GM18499 (cell line): Measurements from ENCODE around the gene KRTCAP2.
"Not testable (repeated sequence)": the region's sequence is repeated elsewhere in the genome, so short reads cannot be mapped to it uniquely, and the experiment has no call there.

ENCODE experiments used
- ATAC-seq: cut with Tn5 transposase; IDR thresholded peaks from one replicate; pipeline ENCODE4 v1.9.1; 2021; ENCODE audit warnings: moderate number of reproducible peaks; ENCODE audit not compliant: insufficient read depth, unreplicated experiment

The KRTCAP2 gene

DNA sequence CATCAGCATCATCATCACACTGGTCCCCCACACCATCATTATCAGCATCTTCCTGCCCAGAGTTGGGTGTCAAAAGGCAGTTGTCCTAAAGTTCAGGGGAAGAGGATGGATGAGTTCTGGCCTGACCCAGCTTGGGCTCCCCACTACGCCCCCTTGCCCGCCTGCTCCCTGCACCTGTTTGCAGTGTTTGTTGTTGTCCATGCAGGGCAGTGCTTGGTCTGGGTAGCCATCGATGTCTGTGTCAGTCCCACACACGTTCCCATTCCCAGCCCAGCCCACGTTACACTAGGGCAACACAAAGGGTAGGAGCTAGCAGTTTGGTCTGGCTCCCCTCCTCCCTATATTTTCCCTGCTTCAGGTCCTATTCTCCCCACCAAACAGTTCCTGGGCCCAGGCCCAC is 27.8 kb upstream of the KRTCAP2 start:
- no peak for ATAC-seq

DNA sequence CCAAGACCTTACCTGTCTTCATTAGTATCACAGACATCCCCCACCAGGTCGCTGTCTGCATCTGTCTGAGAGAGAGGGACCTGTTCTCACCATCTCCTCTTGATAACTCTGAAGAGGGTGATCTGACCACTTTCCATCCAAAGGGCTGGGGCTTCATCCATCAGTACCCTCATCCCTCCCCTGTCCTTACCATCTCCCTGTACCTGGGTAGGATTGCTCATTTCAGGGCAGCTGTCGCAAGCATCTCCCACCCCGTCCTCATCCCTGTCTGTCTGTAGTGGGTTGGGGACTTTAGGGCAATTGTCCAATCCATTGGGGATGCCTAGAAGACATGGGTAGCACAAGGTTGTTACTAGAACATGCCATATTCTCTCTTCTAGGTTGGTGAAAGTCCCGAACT is 26.7 kb upstream of the KRTCAP2 start:
- ATAC-seq: no peak

DNA sequence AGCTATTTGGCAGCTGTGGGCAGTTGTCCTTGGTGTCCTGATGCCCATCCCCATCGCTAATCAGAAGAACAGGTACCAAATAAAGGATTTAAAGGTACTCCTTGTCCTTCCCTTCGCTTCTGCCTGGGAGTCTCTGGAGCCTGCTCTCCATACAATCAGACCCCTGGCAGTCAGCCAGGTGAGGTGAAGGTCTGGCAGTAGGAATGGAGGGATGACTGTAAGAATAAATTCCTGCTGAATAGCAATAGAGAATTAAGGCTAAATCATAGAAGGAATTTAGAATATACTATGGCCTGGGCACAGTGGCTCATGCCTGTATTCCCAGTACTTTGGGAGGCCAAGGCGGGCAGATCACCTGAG is 25.4 kb upstream of the KRTCAP2 start:
- no peak for ATAC-seq

DNA sequence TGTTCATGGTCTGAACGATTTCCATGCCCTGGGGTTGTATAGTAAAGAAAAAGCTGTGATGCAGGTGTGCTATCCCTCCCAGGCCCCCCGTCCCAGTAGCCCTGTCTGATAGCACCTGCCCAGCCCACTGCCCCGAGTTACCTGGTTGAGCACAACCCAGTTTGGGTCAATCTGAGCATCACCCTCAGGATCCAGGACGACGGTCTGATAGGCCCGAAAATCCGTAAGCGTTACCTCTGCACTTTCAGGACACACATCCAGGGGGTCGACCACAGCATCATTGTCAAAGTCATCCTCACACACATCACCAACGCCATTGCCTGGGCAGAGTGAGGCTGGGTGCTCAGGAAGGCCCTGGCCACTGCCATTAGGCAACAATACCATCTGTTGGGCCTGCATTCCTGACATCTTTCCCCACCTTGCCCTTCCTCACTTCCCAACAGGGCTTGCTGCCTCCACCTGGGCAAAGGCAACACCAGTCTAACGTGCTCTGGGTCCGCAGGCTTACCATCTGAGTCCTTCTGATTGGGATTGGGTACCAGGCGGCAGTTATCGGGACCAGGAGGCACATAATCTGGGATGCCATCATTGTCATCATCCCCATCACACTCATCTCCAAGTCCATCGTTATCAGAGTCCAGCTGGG is 24.9 kb upstream of the KRTCAP2 start:
- no peak for ATAC-seq

DNA sequence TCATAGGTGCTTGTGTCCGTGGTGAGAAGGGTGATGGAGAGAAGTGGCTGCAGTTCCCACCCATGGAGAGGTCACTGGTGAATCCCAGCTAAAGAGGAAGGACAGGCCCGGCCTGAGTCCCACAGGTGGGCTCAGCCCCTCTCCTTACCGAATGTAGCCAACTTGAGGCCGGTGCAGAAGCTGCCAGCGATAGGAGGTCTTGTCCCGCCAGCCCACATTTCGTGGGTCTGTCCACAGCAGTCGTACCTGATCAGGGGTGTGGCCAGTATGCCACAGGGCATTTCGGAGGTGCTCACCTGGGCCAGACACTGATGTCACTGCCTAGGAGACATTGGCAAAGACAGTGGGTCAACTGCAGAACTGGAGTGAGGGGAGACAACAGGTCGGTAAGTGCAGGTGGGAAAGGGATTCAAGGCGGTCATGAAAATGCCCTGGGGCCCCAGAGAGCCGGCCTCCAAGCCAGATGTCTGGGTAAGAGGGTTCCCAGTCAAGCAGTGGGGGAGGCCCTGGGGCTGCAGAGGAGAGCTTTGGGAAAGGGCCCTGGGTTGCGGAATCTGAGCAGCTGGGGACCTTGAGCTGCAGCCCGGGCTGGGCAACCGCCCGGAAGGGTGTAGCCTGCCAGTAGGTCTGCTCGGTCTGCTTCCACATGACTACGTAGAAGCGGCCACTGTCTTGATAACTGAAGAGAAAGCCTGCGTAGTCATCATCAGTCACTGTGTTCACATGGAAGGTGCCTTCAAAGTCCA is 24.0 kb upstream of the KRTCAP2 start:
- no peak for ATAC-seq

DNA sequence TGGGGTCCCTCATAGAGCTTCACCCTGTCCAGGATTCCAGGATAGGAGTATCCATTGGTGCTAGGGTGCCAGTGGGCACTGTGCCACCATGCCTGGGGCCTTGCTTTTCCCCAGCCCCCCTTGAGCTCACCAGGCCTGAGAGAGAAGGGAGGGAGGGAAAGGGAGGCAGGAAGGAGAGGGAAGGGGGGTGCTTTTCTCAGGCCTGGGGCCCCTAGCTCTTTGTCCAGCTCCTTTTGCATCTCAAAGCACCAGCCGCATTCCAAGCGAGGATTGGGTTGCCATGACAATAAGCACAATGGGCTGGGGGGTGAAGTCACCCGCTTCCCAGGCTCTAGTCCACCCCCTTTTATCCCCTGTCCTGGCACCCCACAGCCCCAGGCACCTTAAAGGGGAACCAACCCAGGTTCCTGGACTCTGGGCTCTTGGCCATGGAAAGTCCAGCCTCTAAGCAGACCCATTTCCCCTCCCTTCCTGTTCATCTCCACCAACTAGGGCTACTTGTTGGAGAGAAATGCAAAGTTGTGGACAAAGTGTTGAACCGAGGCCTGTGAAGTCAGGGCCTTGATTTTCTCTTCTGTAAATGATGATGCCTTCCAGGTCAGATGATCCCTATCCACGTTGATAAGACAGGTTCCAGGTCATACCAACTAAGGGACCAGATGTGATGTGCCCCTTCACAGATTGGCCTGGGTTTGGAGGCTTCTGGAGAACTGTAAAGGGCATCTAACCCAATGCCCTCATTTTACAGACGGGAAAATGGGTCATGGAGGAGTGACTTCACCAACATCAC is 23.2 kb upstream of the KRTCAP2 start:
- ATAC-seq: no peak

DNA sequence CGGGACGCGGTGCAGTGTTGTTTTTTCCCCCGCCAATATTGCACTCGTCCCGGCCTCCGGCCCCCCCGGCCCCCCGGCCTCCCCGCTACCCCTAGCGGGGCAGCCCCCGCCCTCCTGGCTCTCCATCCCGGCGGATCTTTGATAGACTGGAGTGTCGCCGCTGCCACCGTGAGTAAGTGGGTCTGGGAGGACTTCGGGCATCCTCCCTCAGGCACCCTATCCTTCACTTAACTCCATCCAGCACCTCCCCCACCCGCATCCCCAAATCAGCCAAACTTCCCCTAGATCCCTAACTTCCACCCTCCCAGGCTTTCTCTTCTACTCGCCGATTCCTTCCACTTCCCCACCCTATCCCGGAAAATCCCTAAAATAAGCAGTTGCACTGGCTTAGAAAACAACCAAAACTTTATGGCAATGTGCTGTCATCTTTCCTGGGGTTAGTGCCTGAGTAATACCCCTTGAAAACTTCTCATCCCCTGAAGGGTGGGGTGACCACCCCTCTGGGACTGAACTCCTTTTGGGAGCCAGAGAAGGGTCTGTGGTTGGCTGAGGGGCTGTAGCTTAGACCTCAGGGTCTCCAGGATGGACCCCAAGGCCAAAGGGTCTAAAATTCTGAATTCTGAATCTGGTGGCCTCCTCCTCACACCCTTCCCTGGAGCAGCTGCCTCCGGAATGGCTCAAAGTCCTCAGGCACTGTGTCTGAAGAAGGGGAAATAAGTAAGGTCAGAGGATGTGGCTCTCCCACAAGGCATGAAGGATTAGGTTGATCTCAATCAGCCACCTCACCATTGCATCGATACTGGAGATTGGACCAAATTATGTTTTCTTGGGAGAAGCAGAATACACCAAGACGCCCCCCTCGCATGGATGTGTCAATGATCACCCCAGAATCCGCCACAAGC is 22.3 kb upstream of the KRTCAP2 start:
- no peak for ATAC-seq

DNA sequence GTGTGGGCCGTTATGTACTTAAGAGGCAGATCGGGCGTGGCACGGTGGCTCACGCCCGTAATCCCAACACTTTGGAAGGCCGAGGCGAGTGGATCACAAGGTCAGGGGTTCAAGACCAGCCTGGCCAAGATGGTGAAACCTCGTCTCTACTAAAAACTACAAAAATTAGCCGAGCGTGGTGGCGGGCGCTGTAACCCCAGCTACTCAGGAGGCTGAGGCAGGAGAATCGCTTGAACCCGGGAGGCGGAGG is 20.8 kb upstream of the KRTCAP2 start:
- ATAC-seq: not testable (repeated sequence)

DNA sequence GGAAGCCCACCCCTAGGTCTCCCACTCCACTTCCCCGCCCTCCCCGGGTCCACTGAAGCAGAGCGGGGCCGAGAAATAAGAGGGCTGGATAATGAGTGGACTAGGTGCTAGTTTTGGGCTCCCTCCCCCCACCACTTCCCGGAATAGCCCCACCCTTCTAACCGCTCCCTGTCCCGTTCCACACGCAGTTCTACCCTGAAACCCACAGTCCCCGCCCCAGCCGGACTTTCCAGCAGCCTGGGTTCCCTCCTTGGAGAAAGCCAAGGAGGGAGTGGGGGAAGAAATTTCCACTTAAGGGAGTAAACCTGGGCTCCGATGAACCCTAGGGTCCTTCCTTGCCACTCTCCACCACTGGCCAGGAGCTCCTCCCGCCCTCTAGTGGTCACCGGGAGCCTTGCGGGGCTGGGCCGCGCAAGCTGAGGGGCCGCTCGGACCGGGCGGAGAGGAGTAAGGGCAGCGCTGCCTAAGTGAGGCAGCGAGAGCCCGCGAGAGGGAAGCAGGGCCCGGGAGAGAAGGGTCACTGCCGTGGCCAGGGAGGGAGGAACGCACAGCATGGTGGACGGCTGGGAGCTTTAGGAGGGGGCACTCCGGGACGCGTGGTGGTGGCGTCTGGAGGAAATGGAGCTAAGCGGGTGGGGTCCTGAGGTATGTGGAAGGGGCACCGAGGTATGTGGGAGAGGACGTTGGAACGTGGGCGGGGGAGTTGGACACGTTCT is 20.3 kb upstream of the KRTCAP2 start:
- ATAC-seq: no peak

DNA sequence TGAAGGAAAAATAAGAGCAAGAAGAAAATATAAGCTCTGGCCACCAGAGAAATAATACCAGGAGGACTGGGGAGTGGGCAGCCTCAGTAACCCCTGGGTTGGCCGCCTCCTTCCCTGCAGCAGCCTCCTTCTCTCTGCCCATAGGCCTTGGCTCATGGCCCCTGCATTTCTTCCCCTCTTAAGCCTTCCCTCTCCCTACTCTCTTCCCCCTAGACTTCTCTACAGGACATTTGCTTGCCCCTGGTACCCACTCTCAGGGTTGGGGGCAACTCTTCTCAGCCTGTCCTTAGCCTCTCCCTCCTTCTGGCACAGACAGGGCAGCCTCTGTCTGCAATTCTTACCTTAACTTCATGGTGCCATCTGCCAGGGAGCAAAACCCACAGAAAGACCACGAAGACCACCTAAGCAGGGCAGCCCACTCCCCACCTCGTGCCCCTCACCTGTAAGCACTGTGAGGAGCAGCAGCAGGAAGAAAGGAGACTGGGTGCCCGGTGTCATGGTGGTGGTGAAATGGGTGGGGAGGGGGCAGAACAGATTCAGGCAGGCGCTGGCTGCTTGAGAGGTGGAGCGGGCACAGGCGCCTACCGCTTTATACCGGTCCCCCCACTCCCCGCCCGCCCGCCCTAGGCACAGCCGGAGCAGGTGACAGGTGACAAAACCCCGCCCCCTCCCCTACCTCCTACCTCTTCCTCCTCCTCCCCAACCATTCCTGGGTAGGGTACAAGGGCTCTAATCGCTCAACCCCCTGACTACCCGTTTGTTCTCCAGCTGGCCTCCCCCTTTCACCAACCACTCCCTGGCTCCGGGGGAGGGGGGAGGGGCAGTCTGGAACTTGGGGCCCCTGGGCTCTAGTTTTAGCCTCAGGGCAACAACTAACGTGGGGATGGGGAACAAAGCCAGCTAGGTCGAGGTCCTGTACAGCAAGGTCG is 19.5 kb upstream of the KRTCAP2 start:
- ATAC-seq: no peak

DNA sequence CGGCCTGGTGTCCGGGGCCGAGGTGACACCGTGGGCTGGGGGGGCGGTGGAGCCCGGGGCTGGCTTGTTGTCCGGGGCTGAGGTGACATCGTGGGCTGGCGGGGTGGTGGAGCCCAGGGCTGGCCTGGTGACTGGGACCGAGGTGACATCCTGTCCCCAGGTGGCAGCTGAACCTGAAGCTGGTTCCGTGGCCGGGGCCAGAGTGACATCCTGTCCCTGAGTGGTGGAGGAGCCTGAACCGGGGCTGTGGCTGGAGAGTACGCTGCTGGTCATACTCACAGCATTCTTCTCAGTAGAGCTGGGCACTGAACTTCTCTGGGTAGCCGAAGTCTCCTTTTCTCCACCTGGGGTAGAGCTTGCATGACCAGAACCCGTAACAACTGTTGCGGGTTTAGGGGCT is 18.8 kb upstream of the KRTCAP2 start:
- no peak for ATAC-seq

DNA sequence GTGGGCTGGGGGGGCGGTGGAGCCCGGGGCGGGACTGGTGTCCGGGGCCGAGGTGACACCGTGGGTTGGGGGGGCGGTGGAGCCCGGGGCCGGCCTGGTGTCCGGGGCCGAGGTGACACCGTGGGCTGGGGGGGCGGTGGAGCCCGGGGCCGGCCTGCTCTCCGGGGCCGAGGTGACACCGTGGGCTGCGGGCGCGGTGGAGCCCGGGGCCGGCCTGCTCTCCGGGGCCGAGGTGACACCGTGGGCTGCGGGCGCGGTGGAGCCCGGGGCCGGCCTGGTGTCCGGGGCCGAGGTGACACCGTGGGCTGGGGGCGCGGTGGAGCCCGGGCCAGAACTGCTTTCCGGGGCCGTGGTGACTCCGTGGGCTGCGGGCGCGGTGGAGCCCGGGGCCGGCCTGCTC is 16.8 kb upstream of the KRTCAP2 start:
- not testable (repeated sequence) for ATAC-seq

DNA sequence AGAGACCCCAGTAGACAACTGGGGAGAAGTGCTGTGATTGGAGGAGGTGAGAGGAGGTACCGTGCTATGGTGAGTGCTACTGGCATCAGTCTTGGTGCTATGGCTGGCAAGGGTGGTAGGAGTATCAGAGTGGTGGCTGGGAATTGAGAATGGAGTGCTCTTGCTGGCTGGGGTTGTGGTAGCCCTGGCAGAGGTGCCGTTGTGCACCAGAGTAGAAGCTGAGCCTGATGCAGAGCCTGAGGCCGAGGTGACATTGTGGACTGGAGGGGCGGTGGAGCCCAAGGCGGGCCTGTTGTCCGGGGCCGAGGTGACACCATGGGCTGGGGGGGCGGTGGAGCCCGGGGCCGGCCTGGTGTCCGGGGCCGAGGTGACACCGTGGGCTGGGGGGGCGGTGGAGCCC is 15.2 kb upstream of the KRTCAP2 start:
- no peak for ATAC-seq

DNA sequence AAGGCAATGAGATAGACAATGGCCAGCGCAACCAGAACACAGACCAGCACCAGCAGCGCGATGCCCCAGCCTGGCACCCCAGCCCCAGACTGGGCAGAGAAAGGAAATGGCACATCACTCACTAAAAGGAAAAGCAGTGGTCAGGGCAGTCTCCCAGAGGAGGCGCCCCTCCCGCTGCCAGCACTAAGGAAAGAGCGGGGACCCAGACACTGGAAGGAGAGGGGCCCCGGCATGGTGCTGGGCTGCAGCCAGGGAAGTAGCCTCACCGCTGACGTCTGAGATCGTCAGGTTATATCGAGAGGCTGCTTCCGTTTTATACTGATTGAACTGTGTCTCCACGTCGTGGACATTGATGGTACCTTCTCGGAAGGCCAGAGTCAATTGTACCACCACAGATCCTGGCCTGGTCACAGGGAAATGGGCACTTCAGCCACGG is 14.4 kb upstream of the KRTCAP2 start:
- ATAC-seq: no peak

DNA sequence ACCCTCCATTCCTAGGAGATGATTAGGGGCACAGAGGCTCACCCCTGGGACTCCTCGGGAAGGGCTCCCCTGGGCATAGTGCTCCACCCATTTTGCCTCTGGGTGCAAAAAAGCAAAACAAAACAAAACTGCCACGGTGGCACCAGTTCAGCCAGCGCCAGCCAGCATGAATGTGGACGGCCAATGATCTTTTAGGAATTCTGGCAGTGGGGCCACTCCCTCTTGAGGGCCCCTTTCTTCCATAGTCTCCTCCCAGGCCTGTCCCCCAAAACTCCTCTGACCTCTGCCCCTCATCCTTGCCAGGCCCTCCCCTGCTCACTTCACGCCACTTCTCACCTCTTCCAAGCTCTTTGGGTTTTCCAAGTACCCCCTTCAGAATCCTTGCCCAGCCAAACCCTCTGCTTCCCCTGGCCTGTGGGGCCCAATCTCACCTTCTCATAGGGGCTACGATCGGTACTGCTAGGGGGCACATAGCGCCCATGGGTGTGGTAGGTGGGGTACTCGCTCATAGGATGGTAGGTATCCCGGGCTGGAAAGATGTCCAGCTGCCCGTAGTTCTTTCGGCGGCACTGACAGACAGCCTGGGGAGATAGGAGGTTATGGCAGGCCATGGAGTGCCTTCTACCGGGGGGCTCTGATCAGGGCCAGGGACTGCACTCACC is 13.8 kb upstream of the KRTCAP2 start:
- no peak for ATAC-seq

DNA sequence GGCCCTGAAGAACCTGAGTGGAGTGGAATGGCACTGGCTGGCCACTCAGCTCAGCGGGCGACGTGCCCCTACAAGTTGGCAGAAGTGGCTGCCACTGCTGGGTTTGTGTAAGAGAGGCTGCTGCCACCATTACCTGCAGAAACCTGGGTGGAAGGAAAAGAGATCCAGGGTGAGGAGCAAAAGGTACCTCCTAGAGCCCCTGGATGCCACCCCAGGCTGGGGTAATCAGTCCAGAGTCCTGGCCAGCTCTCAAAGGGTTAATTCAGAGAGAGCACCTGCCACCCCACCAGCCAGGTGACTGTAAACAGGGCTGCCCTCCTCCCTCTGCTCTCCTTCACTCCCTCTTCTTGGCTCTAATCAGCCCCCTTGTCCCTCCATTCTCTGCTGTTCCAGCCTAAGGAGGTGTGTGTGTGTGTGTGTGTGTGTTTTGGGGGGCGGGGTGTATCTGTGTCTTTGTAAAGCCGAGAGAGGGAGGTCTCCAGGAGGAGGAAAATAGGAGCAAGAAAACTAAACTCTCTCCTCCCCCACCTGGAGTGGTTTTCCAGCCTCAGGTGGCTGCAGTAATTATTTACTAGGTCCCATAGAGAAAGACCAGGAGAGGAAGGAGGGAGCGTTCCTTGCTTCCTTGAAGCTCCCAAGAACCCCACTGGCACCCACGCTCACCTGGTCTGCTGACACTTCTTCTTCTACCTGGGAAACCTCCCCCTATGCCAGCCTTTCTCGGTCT is 13.1 kb upstream of the KRTCAP2 start:
- no peak for ATAC-seq

DNA sequence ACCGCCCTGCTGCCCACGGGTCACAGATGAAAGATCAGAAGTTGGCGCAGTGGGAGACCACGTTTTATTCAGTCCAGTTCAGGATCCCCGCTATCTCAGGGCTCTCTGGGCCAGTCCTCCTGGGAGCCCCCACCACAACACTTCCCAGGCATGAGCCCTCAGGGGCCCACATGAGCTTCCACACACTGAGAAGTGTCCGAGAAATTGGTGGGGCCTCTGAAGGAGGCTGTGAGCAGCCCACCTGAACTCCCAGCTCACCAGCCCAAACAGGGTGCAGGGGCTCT is 12.6 kb upstream of the KRTCAP2 start:
- ATAC-seq: no peak
